ENCODE measurements around the gene DAP. TPM values are rescaled to one million over a fixed set of nuclear protein-coding genes. Genes with fewer than 3 reads are reported as not detected.

DAP gene
- total RNA-seq: 74.4 TPM

GRCh38 chr5:10761185-10761932 is at the start of gene DAP:
DAP (minus strand) TSS chr5:10761234; CDS start chr5:10761068, 166 bp downstream.
- H3K4me1 ChIP-seq: peaks cover 58% of the 10 kb centered on the region
- no peaks in the 10 kb centered on the region for H3K9me3 ChIP-seq
- H3K27me3 ChIP-seq: no peaks in the 10 kb centered on the region
- no peaks in the 10 kb centered on the region for H3K36me3 ChIP-seq
- intact Hi-C loops (cut with DNase I): no loop called here
- no peak for DNase-seq (ENCODE audit: extremely low spot score in 2 of 2)
- peak within 1 kb of the TSS; percentile 85 to 96 for H3K4me3 ChIP-seq
- H3K27ac ChIP-seq: peak within 1 kb of the TSS; percentile 99
- TF ChIP-seq CTCF (IDR thresholded peaks at IDR 0.05) (no peak), POLR2AphosphoS5 (IDR thresholded peaks at IDR 0.05; ENCODE audit: insufficient read depth in 1 of 2, low read depth in 1 of 2) (peak in 1 of 2 donors; percentile 78), POLR2A (IDR thresholded peaks at IDR 0.05) (no peak)

GRCh38 chr5:10808347-10809226 is 47.6 kb upstream of the DAP start:
- Histone ChIP-seq H3K9me3 (no peaks in the 10 kb centered on the region), H3K36me3 (no peaks in the 10 kb centered on the region), H3K27me3 (no peaks in the 10 kb centered on the region), H3K4me3 (no peak overlapping the region), H3K4me1 (no peaks in the 10 kb centered on the region), H3K27ac (no peak overlapping the region)
- intact Hi-C loops (cut with DNase I): no loop called here
- DNase-seq (ENCODE audit: extremely low spot score in 2 of 2): no peak
- TF ChIP-seq POLR2AphosphoS5 (IDR thresholded peaks at IDR 0.05; ENCODE audit: insufficient read depth in 1 of 2, low read depth in 1 of 2) (no peak), CTCF (IDR thresholded peaks at IDR 0.05) (no peak), POLR2A (IDR thresholded peaks at IDR 0.05) (no peak)

GRCh38 chr5:10801931-10802666 is 41.1 kb upstream of the DAP start:
- no peak for DNase-seq (ENCODE audit: extremely low spot score in 2 of 2)
- Histone ChIP-seq H3K36me3 (no peaks in the 10 kb centered on the region), H3K27me3 (no peaks in the 10 kb centered on the region), H3K4me3 (no peak overlapping the region), H3K27ac (no peak overlapping the region), H3K9me3 (no peaks in the 10 kb centered on the region), H3K4me1 (no peaks in the 10 kb centered on the region)
- intact Hi-C loops (cut with DNase I): no loop called here
- no peak for TF ChIP-seq POLR2AphosphoS5 (IDR thresholded peaks at IDR 0.05; ENCODE audit: insufficient read depth in 1 of 2, low read depth in 1 of 2)
- TF ChIP-seq CTCF (IDR thresholded peaks at IDR 0.05): no peak
- TF ChIP-seq POLR2A (IDR thresholded peaks at IDR 0.05): no peak

GRCh38 chr5:10800852-10801251 is 39.8 kb upstream of the DAP start:
- Histone ChIP-seq H3K9me3 (no peaks in the 10 kb centered on the region), H3K27ac (no peak overlapping the region), H3K4me1 (no peaks in the 10 kb centered on the region), H3K36me3 (no peaks in the 10 kb centered on the region), H3K27me3 (no peaks in the 10 kb centered on the region), H3K4me3 (no peak overlapping the region)
- intact Hi-C loops (cut with DNase I): no loop called here
- no peak for TF ChIP-seq POLR2A (IDR thresholded peaks at IDR 0.05)
- no peak for DNase-seq (ENCODE audit: extremely low spot score in 2 of 2)

- no peaks in the 10 kb centered on the region for H3K36me3 ChIP-seq
- intact Hi-C loops (cut with DNase I): no loop called here
- H3K4me1 ChIP-seq: no peaks in the 10 kb centered on the region
- H3K4me3 ChIP-seq: no peak overlapping the region
- H3K27me3 ChIP-seq: no peaks in the 10 kb centered on the region
- H3K9me3 ChIP-seq: no peaks in the 10 kb centered on the region
- no peak for DNase-seq (ENCODE audit: extremely low spot score in 2 of 2)
- no peak overlapping the region for H3K27ac ChIP-seq
- no peak for TF ChIP-seq POLR2A (IDR thresholded peaks at IDR 0.05)
- no peak for TF ChIP-seq POLR2AphosphoS5 (IDR thresholded peaks at IDR 0.05; ENCODE audit: insufficient read depth in 1 of 2, low read depth in 1 of 2)
- TF ChIP-seq CTCF (IDR thresholded peaks at IDR 0.05): no peak
Measured at GRCh38 chr5:10797261-10797660, 36.2 kb upstream of the DAP start.
